PC-9 (cell line): ENCODE results near the gene GPR68.

Source experiments
- EZH2 ChIP-seq: fragments of 200-600 bp; sonication (generic); IDR thresholded peaks from 2 replicates; pipeline ENCODE4 v1.8.0; 2017; ENCODE audit warnings: antibody characterized with exemption, low read depth
- TF ChIP-seq, protein P1 (sequence below): fragments of 200-600 bp; sonication (generic); conservative IDR thresholded peaks from 2 replicates; pipeline ENCODE4 v1.6.1; 2017; ENCODE audit warnings: mixed run types, antibody characterized with exemption, mild to moderate bottlenecking, moderate library complexity

- TF ChIP-seq, protein P1, sequence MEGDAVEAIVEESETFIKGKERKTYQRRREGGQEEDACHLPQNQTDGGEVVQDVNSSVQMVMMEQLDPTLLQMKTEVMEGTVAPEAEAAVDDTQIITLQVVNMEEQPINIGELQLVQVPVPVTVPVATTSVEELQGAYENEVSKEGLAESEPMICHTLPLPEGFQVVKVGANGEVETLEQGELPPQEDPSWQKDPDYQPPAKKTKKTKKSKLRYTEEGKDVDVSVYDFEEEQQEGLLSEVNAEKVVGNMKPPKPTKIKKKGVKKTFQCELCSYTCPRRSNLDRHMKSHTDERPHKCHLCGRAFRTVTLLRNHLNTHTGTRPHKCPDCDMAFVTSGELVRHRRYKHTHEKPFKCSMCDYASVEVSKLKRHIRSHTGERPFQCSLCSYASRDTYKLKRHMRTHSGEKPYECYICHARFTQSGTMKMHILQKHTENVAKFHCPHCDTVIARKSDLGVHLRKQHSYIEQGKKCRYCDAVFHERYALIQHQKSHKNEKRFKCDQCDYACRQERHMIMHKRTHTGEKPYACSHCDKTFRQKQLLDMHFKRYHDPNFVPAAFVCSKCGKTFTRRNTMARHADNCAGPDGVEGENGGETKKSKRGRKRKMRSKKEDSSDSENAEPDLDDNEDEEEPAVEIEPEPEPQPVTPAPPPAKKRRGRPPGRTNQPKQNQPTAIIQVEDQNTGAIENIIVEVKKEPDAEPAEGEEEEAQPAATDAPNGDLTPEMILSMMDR, result no peak
- no peak for TF ChIP-seq EZH2
These were observed 23.2 kb downstream of the GPR68 start for GRCh38 chr14:91221270-91221669.
